ENCODE data around the gene PAFAH1B2.

GRCh38 chr11:117177534-117178209 lies 33.6 kb downstream of the PAFAH1B2 start:
- TF ChIP-seq, protein P1, sequence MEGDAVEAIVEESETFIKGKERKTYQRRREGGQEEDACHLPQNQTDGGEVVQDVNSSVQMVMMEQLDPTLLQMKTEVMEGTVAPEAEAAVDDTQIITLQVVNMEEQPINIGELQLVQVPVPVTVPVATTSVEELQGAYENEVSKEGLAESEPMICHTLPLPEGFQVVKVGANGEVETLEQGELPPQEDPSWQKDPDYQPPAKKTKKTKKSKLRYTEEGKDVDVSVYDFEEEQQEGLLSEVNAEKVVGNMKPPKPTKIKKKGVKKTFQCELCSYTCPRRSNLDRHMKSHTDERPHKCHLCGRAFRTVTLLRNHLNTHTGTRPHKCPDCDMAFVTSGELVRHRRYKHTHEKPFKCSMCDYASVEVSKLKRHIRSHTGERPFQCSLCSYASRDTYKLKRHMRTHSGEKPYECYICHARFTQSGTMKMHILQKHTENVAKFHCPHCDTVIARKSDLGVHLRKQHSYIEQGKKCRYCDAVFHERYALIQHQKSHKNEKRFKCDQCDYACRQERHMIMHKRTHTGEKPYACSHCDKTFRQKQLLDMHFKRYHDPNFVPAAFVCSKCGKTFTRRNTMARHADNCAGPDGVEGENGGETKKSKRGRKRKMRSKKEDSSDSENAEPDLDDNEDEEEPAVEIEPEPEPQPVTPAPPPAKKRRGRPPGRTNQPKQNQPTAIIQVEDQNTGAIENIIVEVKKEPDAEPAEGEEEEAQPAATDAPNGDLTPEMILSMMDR (IDR thresholded peaks at IDR 0.05; ENCODE audit: insufficient read depth, low read length, poor library complexity, severe bottlenecking), result no peak
- no peak for TF ChIP-seq EZH2phosphoT487 (conservative IDR thresholded peaks at IDR 0.05; ENCODE audit: low read length)

All from SU-DHL-6 (cell line).